Measurements from ENCODE around the gene TOX4.

TOX4 gene

DNA sequence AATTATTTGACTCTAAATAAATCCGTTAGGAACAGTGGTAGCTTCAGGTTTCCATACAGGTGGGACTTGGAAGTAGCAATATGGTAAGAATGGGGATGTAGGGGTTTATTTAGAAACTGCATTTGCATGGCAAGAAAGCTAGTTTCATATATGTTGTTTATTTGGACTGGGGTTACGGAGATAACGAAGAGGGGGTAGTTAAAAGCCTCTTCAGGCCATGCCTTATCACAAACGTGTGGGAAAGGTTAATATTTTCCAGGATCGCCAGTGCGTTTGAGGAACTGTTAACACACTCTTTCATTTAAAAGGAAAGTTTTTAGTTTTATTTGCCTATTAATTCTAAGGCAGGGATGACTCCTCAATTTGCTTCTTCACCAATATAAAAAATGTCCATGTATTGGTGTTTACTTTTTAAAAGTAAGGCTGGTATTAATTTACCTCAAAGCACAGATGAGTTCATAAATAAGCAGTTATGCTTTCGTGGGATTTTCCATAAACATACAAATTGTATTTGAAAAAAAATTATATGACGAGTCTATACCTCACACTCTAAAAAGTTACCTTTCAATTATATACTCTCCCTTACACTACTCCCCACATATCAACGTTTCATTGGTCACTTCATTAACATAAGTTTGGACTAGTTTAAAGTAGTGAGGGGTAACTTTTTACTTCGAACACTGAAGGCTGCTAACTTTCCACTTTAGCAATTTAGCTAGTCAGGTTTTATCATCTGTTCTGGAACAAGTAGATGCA is 1.1 kb upstream of the TOX4 start:
- H3K9ac ChIP-seq (ENCODE audit: low read length) = peak overlapping the region; percentile 73
- peak overlapping the region; percentile 71 for H3K4me2 ChIP-seq (ENCODE audit: low read length)
- H4K20me1 ChIP-seq (ENCODE audit: insufficient read depth, low read length) = no peaks in the 10 kb centered on the region
- TF ChIP-seq CTCF (IDR thresholded peaks at IDR 0.05; ENCODE audit: low read depth, low read length) (no peak), EZH2phosphoT487 (IDR thresholded peaks at IDR 0.05; ENCODE audit: low read depth) (no peak)
- peak overlapping the region; percentile 76 for H2AFZ ChIP-seq (ENCODE audit: low read depth, low read length)
- H3K27me3 ChIP-seq (ENCODE audit: low read depth, low read length) = no peaks in the 10 kb centered on the region
- H3K27ac ChIP-seq (ENCODE audit: low read length) = peak overlapping the region; percentile 57
- peak overlapping the region; percentile 92 for H3K4me3 ChIP-seq (ENCODE audit: low read length)
- peaks cover 12% of the 10 kb centered on the region for H3K4me1 ChIP-seq (ENCODE audit: low read length)
- H3K36me3 ChIP-seq (replicated peaks; ENCODE audit: low read depth, low read length) = no peaks in the 10 kb centered on the region
- H3K79me2 ChIP-seq (ENCODE audit: low read length) = peaks cover 24% of the 10 kb centered on the region
- no peaks in the 10 kb centered on the region for H3K9me3 ChIP-seq (ENCODE audit: insufficient read depth, low read length)

GRCh38 chr14:21476523-21476924 is 471 bp upstream of the TOX4 start:
- H3K4me2 ChIP-seq (ENCODE audit: low read length) = peak overlapping the region; percentile 71
- no peaks in the 10 kb centered on the region for H3K9me3 ChIP-seq (ENCODE audit: insufficient read depth, low read length)
- peak overlapping the region; percentile 92 for H3K4me3 ChIP-seq (ENCODE audit: low read length)
- H3K27ac ChIP-seq (ENCODE audit: low read length) = peak overlapping the region; percentile 57
- H3K9ac ChIP-seq (ENCODE audit: low read length) = peak overlapping the region; percentile 73
- no peaks in the 10 kb centered on the region for H4K20me1 ChIP-seq (ENCODE audit: insufficient read depth, low read length)
- peak overlapping the region; percentile 76 for H2AFZ ChIP-seq (ENCODE audit: low read depth, low read length)
- H3K79me2 ChIP-seq (ENCODE audit: low read length) = peaks cover 27% of the 10 kb centered on the region
- H3K36me3 ChIP-seq (replicated peaks; ENCODE audit: low read depth, low read length) = no peaks in the 10 kb centered on the region
- no peaks in the 10 kb centered on the region for H3K27me3 ChIP-seq (ENCODE audit: low read depth, low read length)
- H3K4me1 ChIP-seq (ENCODE audit: low read length) = peaks cover 12% of the 10 kb centered on the region
- TF ChIP-seq CTCF (IDR thresholded peaks at IDR 0.05; ENCODE audit: low read depth, low read length) = no peak
- no peak for TF ChIP-seq EZH2phosphoT487 (IDR thresholded peaks at IDR 0.05; ENCODE audit: low read depth)

DNA sequence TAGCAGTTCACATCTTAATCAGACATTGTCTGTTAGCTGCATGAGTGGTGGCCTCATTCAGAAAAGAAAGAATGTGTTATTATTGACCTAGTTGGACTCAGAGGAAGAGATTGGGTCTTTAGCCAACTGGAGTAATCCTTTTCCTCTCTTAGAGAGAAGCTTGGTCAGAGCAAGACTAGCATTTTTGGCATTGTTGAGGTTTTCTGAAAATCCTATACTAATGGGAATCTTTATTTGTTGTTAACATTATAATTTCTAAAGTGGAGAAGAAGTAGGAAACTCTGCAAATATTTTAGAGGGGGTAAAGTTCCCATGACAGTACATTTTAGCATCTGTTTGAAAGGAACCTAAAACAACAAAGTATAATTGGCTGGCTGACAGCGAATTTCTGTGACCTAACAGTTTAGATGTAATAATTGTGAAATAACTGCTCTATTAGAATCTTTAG is 9.7 kb downstream of the TOX4 start:
- no peak overlapping the region for H3K4me2 ChIP-seq (ENCODE audit: low read length)
- no peaks in the 10 kb centered on the region for H3K27me3 ChIP-seq (ENCODE audit: low read depth, low read length)
- H3K27ac ChIP-seq (ENCODE audit: low read length) = no peak overlapping the region
- H3K9me3 ChIP-seq (ENCODE audit: insufficient read depth, low read length) = no peaks in the 10 kb centered on the region
- H3K9ac ChIP-seq (ENCODE audit: low read length) = no peak overlapping the region
- H2AFZ ChIP-seq (ENCODE audit: low read depth, low read length) = no peak overlapping the region
- no peak for TF ChIP-seq CTCF (IDR thresholded peaks at IDR 0.05; ENCODE audit: low read depth, low read length)
- no peak for TF ChIP-seq EZH2phosphoT487 (IDR thresholded peaks at IDR 0.05; ENCODE audit: low read depth)
- H3K4me3 ChIP-seq (ENCODE audit: low read length) = no peak overlapping the region
- no peaks in the 10 kb centered on the region for H4K20me1 ChIP-seq (ENCODE audit: insufficient read depth, low read length)
- H3K4me1 ChIP-seq (ENCODE audit: low read length) = no peaks in the 10 kb centered on the region
- no peaks in the 10 kb centered on the region for H3K79me2 ChIP-seq (ENCODE audit: low read length)
- H3K36me3 ChIP-seq (replicated peaks; ENCODE audit: low read depth, low read length) = peaks cover 10% of the 10 kb centered on the region

DNA sequence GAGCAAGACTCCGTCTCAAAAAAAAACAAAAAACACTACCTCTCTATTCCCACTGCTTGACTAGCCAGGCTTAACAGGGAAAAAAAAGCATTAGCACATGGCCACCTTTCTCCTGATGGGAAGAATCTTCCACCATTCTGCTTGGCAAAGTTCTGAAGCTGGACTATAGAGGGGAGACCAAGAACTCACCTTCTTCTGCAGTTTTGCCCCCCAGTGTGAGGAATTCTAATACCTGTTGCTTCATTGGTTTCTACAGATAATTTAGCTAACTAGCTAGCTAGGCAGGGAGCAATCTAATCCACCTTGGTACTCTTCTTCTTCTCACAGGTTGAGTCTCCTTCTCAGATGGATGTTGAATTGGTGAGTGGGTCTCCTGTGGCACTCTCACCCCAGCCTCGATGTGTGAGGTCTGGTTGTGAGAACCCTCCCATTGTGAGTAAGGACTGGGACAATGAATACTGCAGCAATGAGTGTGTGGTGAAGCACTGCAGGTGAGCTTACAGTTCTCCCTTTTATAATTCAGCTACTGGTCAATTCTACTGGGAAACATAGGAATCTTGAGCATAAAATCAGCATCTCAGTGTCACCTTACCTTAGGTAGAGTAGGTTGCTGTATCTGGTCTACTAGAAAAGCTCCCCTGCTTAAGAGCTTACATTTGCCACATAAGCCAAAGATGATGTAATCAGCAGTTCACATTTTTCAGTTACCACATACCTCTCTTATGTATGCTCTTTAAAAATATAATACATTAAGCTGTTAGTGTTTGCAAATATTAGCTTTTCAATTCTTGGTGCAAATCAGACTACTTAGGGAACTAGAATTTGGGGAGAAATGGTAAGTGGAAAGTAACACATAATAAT is 18.1 kb downstream of the TOX4 start:
- Histone ChIP-seq H3K4me1 (ENCODE audit: low read length) (no peaks in the 10 kb centered on the region), H3K4me2 (ENCODE audit: low read length) (no peak overlapping the region), H3K27ac (ENCODE audit: low read length) (no peak overlapping the region), H3K9ac (ENCODE audit: low read length) (no peak overlapping the region), H3K36me3 (replicated peaks; ENCODE audit: low read depth, low read length) (peaks cover 49% of the 10 kb centered on the region), H3K4me3 (ENCODE audit: low read length) (no peak overlapping the region), H3K9me3 (ENCODE audit: insufficient read depth, low read length) (no peaks in the 10 kb centered on the region), H4K20me1 (ENCODE audit: insufficient read depth, low read length) (no peaks in the 10 kb centered on the region), H2AFZ (ENCODE audit: low read depth, low read length) (no peak overlapping the region), H3K27me3 (ENCODE audit: low read depth, low read length) (no peaks in the 10 kb centered on the region), H3K79me2 (ENCODE audit: low read length) (no peaks in the 10 kb centered on the region)
- TF ChIP-seq EZH2phosphoT487 (IDR thresholded peaks at IDR 0.05; ENCODE audit: low read depth) = no peak
- no peak for TF ChIP-seq CTCF (IDR thresholded peaks at IDR 0.05; ENCODE audit: low read depth, low read length)
